HG02623 (cell line): ENCODE data around the gene VPS45.
"Not testable (repeated sequence)": the region's sequence is repeated elsewhere in the genome, so short reads cannot be mapped to it uniquely, and the experiment has no call there.

ENCODE experiments used
- ATAC-seq: cut with Tn5 transposase; IDR thresholded peaks from one replicate; pipeline ENCODE4 v1.9.1; 2021; ENCODE audit warnings: moderate library complexity; ENCODE audit not compliant: unreplicated experiment

The VPS45 gene

DNA sequence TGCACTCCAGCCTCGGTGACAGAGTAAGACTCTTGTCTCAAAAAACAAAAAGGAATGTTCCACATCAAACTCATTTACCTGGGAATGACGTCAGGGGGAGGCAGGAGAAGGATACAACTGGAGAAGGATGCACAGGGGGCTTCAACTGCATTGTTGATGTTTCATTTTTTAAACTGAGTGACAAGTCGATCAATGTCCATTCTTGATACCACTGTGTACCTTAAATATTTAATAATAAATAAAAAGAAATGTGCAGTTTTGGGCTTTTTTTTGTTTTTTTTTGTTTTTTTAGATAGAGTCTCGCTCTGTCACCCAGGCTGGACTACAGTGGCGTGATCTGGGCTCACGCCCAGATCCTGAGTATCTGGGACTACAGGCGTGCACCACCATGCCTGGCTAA lies 117.9 kb downstream of the VPS45 start:
- no peak for ATAC-seq

DNA sequence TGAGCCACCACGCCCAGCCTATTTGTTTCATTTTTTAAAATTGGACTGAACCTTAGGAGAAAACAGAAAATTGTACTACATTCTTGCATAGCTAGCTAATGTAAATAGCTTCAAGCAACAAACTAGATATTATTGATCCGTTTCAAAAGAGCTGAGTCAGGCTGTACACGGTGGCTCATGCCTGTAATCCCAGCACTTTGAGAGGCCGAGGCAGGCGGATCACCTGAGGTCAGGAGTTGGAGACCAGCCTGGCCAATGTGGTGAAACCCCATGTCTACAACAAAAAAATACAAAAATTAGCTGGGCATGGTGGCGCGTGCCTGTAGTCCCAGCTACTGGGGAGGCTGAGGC lies 118.8 kb downstream of the VPS45 start:
- not testable (repeated sequence) for ATAC-seq

- ATAC-seq = no peak
These were observed 119.4 kb downstream of the VPS45 start for GRCh38 chr1:150186789-150187559.

- no peak for ATAC-seq
These were observed 120.0 kb downstream of the VPS45 start for GRCh38 chr1:150187560-150187931.

GRCh38 chr1:150192012-150192411 lies 124.4 kb downstream of the VPS45 start:
- no peak for ATAC-seq

DNA sequence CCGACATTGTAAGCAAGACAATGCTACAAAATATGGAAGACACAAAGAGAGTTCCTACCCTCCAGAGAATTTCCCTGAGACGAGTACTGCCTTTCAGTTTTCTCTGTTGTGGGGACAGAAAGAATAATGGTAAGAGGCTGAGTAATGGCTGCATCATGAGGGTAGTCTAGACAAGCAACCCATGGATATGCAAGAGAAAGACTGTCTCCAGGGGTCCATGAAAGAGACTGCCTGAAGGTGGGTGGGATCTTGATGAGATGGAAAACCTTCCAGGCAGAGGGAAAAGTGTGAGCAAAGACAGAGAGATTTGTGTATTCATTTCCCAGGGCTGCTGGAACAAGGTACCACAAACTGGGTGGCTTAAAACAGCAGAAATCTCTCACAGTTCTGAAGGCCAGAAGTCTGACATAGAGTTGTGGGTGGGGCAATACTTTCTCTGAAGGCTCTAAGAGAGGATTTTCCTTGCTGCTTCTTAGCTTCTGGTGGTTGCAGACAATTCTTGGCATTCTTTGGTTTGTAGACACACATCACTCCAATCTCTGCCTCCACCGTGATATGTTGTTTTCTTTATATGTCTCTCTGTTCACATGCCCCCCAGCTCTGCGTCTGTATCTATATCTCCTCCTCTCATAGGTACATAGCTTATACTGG lies 126.9 kb downstream of the VPS45 start:
- no peak for ATAC-seq
